HG03342 (cell line): Measurements from ENCODE around the gene CAPZA1.
A peak's percentile ranks its signal among the peaks of the same experiment; 100 is the strongest.

Source experiments
- ATAC-seq: cut with Tn5 transposase; IDR thresholded peaks from one replicate; pipeline ENCODE4 v1.9.1; 2021; ENCODE audit warnings: mild to moderate bottlenecking, moderate library complexity; ENCODE audit not compliant: unreplicated experiment

CAPZA1 gene

GRCh38 chr1:112698366-112699310, 79.0 kb downstream of the CAPZA1 start:
- ATAC-seq, result no peak

- no peak for ATAC-seq
Measured at GRCh38 chr1:112699425-112700144, 80.0 kb downstream of the CAPZA1 start.

- peak; percentile 40 for ATAC-seq
Measured at GRCh38 chr1:112700290-112701226, 80.9 kb downstream of the CAPZA1 start.

GRCh38 chr1:112701227-112702066, 81.8 kb downstream of the CAPZA1 start:
- no peak for ATAC-seq

- no peak for ATAC-seq
Measured at GRCh38 chr1:112702067-112702395, 82.4 kb downstream of the CAPZA1 start.

GRCh38 chr1:112702420-112703261, 83.0 kb downstream of the CAPZA1 start:
- ATAC-seq, result no peak

GRCh38 chr1:112703706-112704105, 84.1 kb downstream of the CAPZA1 start:
- ATAC-seq, result no peak

- ATAC-seq, result no peak
Measured at GRCh38 chr1:112704391-112704933, 84.8 kb downstream of the CAPZA1 start.

GRCh38 chr1:112704934-112705627, 85.4 kb downstream of the CAPZA1 start:
- peak; percentile 64 for ATAC-seq

GRCh38 chr1:112706505-112707220, 87.0 kb downstream of the CAPZA1 start, which contains the start of gene RHOC:
Gene RHOC (minus strand): TSS chr1:112707127. CDS start chr1:112703799, 3,328 bp downstream.
- peak; percentile 56 for ATAC-seq

- peak; percentile 52 for ATAC-seq
Measured at GRCh38 chr1:112707221-112708001, 87.8 kb downstream of the CAPZA1 start.

- ATAC-seq, result no peak
Measured at GRCh38 chr1:112708002-112708448, 88.4 kb downstream of the CAPZA1 start.

GRCh38 chr1:112708489-112708888, 88.9 kb downstream of the CAPZA1 start:
- no peak for ATAC-seq

GRCh38 chr1:112710159-112710558, 90.5 kb downstream of the CAPZA1 start:
- no peak for ATAC-seq

- no peak for ATAC-seq
Measured at GRCh38 chr1:112710586-112710985, 91.0 kb downstream of the CAPZA1 start.

GRCh38 chr1:112711041-112711440, 91.4 kb downstream of the CAPZA1 start:
- no peak for ATAC-seq

GRCh38 chr1:112711670-112712069, 92.0 kb downstream of the CAPZA1 start:
- ATAC-seq, result no peak
